Sigmoid colon (tissue), 7 donors: ENCODE results near the gene ZNF282. TPM values are rescaled to one million over a fixed set of nuclear protein-coding genes. Genes with fewer than 3 reads are reported as not detected.

ENCODE experiments used
- DNase-seq: peaks from one replicate; pipeline ENCODE4 v3.0.0-alpha.2; 2019
- H3K27ac ChIP-seq, 4 donors: fragments of 200-600 bp; sonication (generic); one replicate each; pipeline ENCODE4 v1.5.1; 2016 to 2019; ENCODE audit warnings: mild to moderate bottlenecking in 1 of 4
- H3K27me3 ChIP-seq, 3 donors: fragments of 200-600 bp; sonication (generic); one replicate each; pipeline ENCODE4 v1.5.1; 2019; ENCODE audit warnings: mild to moderate bottlenecking in 1 of 3
- H3K36me3 ChIP-seq, 4 donors: fragments of 200-600 bp; sonication (generic); one replicate each; pipeline ENCODE4 v1.5.1; 2016 to 2019
- H3K4me1 ChIP-seq, 4 donors: fragments of 200-600 bp; sonication (generic); one replicate each; pipeline ENCODE4 v1.5.1; 2017 to 2019
- H3K4me3 ChIP-seq, 4 donors: fragments of 200-600 bp; sonication (generic); one replicate each; pipeline ENCODE4 v1.5.1; 2017 to 2019; ENCODE audit warnings: mild to moderate bottlenecking in 2 of 4, moderate library complexity in 1 of 4
- H3K9me3 ChIP-seq, 4 donors: fragments of 200-600 bp in 3 of 4; sonication (generic) in 3 of 4; one replicate each; pipeline versions ENCODE4 v1.5.1 to v1.6.1; 2013 to 2019
- CTCF ChIP-seq, 4 experiments: fragments of 450-650 bp in 3 of 4; fragments of 200-600 bp in 1 of 4; IDR thresholded peaks; one replicate each; pipeline ENCODE4 v1.5.1; 2016 to 2019; ENCODE audit warnings: antibody characterized with exemption in 4 of 4, mild to moderate bottlenecking in 3 of 4, moderate library complexity in 2 of 4
- EP300 ChIP-seq, 4 donors: sonication (generic); formaldehyde crosslinking; IDR thresholded peaks; one replicate each; pipeline ENCODE4 v1.6.1; 2017; ENCODE audit warnings: antibody characterized with exemption in 4 of 4
- POLR2A ChIP-seq, 2 donors: fragments of 450-650 bp; IDR thresholded peaks; one replicate each; pipeline ENCODE4 v1.6.1; 2016; ENCODE audit warnings: antibody characterized with exemption in 2 of 2, mild to moderate bottlenecking in 2 of 2, moderate library complexity in 2 of 2
- POLR2AphosphoS5 ChIP-seq, 4 donors: sonication (generic); formaldehyde crosslinking; IDR thresholded peaks; one replicate each; pipeline ENCODE4 v1.6.1; 2017; ENCODE audit warnings: antibody characterized with exemption in 4 of 4
- WGBS, 2 donors: extraction: QIAGEN DNeasy Blood & Tissue Kit; methylation state at CpG; one replicate each; pipeline ENCODE4 v1.1.7; 2013; 5-methylcytosine and 5-hydroxymethylcytosine counted together
- intact Hi-C: fragments of 100-400 bp; cut with DNase I; formaldehyde crosslinking; loops from one replicate; pipeline ENCODE4 v1.15.1; 2023
- polyA plus RNA-seq, 3 donors: library from polyadenylated mRNA; stranded (reverse); fragments of 200-250 nt; gene quantifications; one replicate each; pipeline ENCODE4 v1.2.3, GENCODE V29; 2013
- total RNA-seq, 4 donors: library from RNA; depleted of rRNA; stranded (reverse); fragments of >200 nt; gene quantifications; one replicate each; pipeline ENCODE4 v1.1.0, GENCODE V29; 2016
- donor health status: healthy with polysubstance abuse.
- donor health status: Bipolar disorder and iron deficiency.
- donor health status: healthy.

Gene ZNF282
- total and polyA plus RNA-seq, 7 donors = 6.9 to 24.9 (median 13.8) TPM

GRCh38 chr7:149238051-149238450, 42.7 kb downstream of the ZNF282 start:
- intact Hi-C loops = loop anchor here (2.0 to 5.0 kb wide), 2 partner anchors 23 to 41 kb away; partner anchors contain the start of gene ZNF282
- Histone ChIP-seq H3K27me3 (peaks cover 0 to 2% (median 0%) of the 10 kb centered on the region in 3 donors), H3K4me3 (no peak overlapping the region), H3K36me3 (no peaks in the 10 kb centered on the region), H3K27ac (no peak overlapping the region), H3K4me1 (peaks cover 0 to 22% (median 17%) of the 10 kb centered on the region in 4 donors), H3K9me3 (no peaks in the 10 kb centered on the region)
- TF ChIP-seq POLR2AphosphoS5 (IDR thresholded peaks at IDR 0.05) (no peak), EP300 (IDR thresholded peaks at IDR 0.05) (no peak), POLR2A (IDR thresholded peaks at IDR 0.05) (no peak), CTCF (IDR thresholded peaks at IDR 0.05) (no peak)
- DNase-seq = no peak
- WGBS, 2 donors = 83 to 85% methylated on average over 3 of the region's 3 CpGs

- intact Hi-C loops = loop anchor here (2.0 to 5.0 kb wide), 2 partner anchors 21 to 42 kb away; partner anchors contain the start of gene ZNF282
- WGBS, 2 donors = 0 to 1% methylated on average over 64 of the region's 64 CpGs
- H3K36me3 ChIP-seq = no peaks in the 10 kb centered on the region
- no peak for TF ChIP-seq POLR2A (IDR thresholded peaks at IDR 0.05)
- TF ChIP-seq CTCF (IDR thresholded peaks at IDR 0.05) = peak; percentile 64 to 80 (median 70)
- no peak for TF ChIP-seq EP300 (IDR thresholded peaks at IDR 0.05)
- peak; percentile 33 to 72 (median 44) for TF ChIP-seq POLR2AphosphoS5 (IDR thresholded peaks at IDR 0.05)
- H3K4me3 ChIP-seq = peak within 1 kb of the TSS; percentile 69 to 86 (median 78)
- peak; percentile 92 for DNase-seq
- H3K27ac ChIP-seq = peak within 1 kb of the TSS; percentile 64 to 81 (median 72)
- peaks cover 0 to 2% (median 0%) of the 10 kb centered on the region in 3 donors for H3K27me3 ChIP-seq
- peaks cover 0 to 22% (median 17%) of the 10 kb centered on the region in 4 donors for H3K4me1 ChIP-seq
- H3K9me3 ChIP-seq = no peaks in the 10 kb centered on the region
Observed at GRCh38 chr7:149239345-149240143, 44.2 kb downstream of the ZNF282 start, which contains the start of gene ZNF212. TSS of gene ZNF212 (plus strand) at chr7:149239651. CDS start at chr7:149239779, 128 bp downstream.

- H3K27ac ChIP-seq = no peak overlapping the region
- H3K27me3 ChIP-seq = peaks cover 0 to 2% (median 0%) of the 10 kb centered on the region in 3 donors
- WGBS, 2 donors = 62 to 82% methylated on average over 5 of the region's 5 CpGs
- peaks cover 0 to 22% (median 17%) of the 10 kb centered on the region in 4 donors for H3K4me1 ChIP-seq
- DNase-seq = no peak
- intact Hi-C loops = no loop called here
- TF ChIP-seq EP300 (IDR thresholded peaks at IDR 0.05) = no peak
- TF ChIP-seq POLR2AphosphoS5 (IDR thresholded peaks at IDR 0.05) = no peak
- TF ChIP-seq CTCF (IDR thresholded peaks at IDR 0.05) = no peak
- no peak for TF ChIP-seq POLR2A (IDR thresholded peaks at IDR 0.05)
- H3K36me3 ChIP-seq = no peaks in the 10 kb centered on the region
- peak overlapping the region in 3 of 4 donors; percentile 78 to 86 (median 78) for H3K4me3 ChIP-seq
- H3K9me3 ChIP-seq = no peaks in the 10 kb centered on the region
Observed at GRCh38 chr7:149240637-149241036, 45.3 kb downstream of the ZNF282 start.

GRCh38 chr7:149241696-149242095, 46.4 kb downstream of the ZNF282 start:
- H3K27me3 ChIP-seq = peaks cover 0 to 2% (median 0%) of the 10 kb centered on the region in 3 donors
- no peaks in the 10 kb centered on the region for H3K36me3 ChIP-seq
- no peak overlapping the region for H3K27ac ChIP-seq
- 66 to 85% methylated on average over 5 of the region's 5 CpGs for WGBS, 2 donors
- peaks cover 0 to 22% (median 17%) of the 10 kb centered on the region in 4 donors for H3K4me1 ChIP-seq
- no peak for DNase-seq
- H3K9me3 ChIP-seq = no peaks in the 10 kb centered on the region
- no peak overlapping the region for H3K4me3 ChIP-seq
- intact Hi-C loops = no loop called here
- TF ChIP-seq EP300 (IDR thresholded peaks at IDR 0.05) (no peak), CTCF (IDR thresholded peaks at IDR 0.05) (no peak), POLR2AphosphoS5 (IDR thresholded peaks at IDR 0.05) (no peak), POLR2A (IDR thresholded peaks at IDR 0.05) (no peak)
